GM23248 (cell line): Measurements from ENCODE around the gene MYT1. TPM values are rescaled to one million over a fixed set of nuclear protein-coding genes. Genes with fewer than 3 reads are reported as not detected.
A peak's percentile ranks its signal among the peaks of the same experiment; 100 is the strongest.

Experiments used
- DNase-seq: peaks from one replicate; pipeline ENCODE4 v3.0.0-alpha.2; 2015
- H2AFZ ChIP-seq: fragments of 200-600 bp; sonication (generic); 2 replicates; pipeline ENCODE4 v1.6.1; 2016; ENCODE audit warnings: antibody characterized with exemption
- H3F3A ChIP-seq: fragments of 200-600 bp; sonication (generic); 2 replicates; pipeline ENCODE4 v1.6.1; 2016; ENCODE audit warnings: mild to moderate bottlenecking, antibody characterized with exemption, mixed run types; ENCODE audit not compliant: insufficient read depth
- H3K27ac ChIP-seq: fragments of 200-600 bp; sonication (generic); 2 replicates; pipeline ENCODE4 v1.5.1; 2016; ENCODE audit warnings: mild to moderate bottlenecking
- H3K27me3 ChIP-seq: fragments of 200-600 bp; sonication (generic); replicated peaks from 2 replicates; pipeline ENCODE4 v1.6.1; 2016; ENCODE audit warnings: mild to moderate bottlenecking; ENCODE audit not compliant: insufficient read depth
- H3K36me3 ChIP-seq: fragments of 200-600 bp; sonication (generic); 2 replicates; pipeline ENCODE4 v1.6.1; 2016; ENCODE audit warnings: low read depth, mild to moderate bottlenecking
- H3K4me1 ChIP-seq: fragments of 200-600 bp; sonication (generic); 2 replicates; pipeline ENCODE4 v1.6.1; 2016; ENCODE audit warnings: mild to moderate bottlenecking; ENCODE audit not compliant: insufficient read depth
- H3K4me2 ChIP-seq: fragments of 200-600 bp; sonication (generic); one replicate; pipeline ENCODE4 v1.6.1; 2016; ENCODE audit warnings: mild to moderate bottlenecking; ENCODE audit not compliant: unreplicated experiment
- H3K4me3 ChIP-seq: fragments of 200-600 bp; sonication (generic); 2 replicates; pipeline ENCODE4 v1.5.1; 2016; ENCODE audit warnings: mild to moderate bottlenecking
- H3K79me2 ChIP-seq: fragments of 200-600 bp; sonication (generic); 2 replicates; pipeline ENCODE4 v1.6.1; 2016; ENCODE audit warnings: mild to moderate bottlenecking; ENCODE audit not compliant: insufficient read depth
- H3K9ac ChIP-seq: fragments of 200-600 bp; sonication (generic); 2 replicates; pipeline ENCODE4 v1.6.1; 2016; ENCODE audit warnings: mild to moderate bottlenecking
- H3K9me2 ChIP-seq: fragments of 200-600 bp; sonication (generic); 2 replicates; pipeline ENCODE4 v1.6.1; 2016; ENCODE audit warnings: mixed run types, mild to moderate bottlenecking, moderate library complexity; ENCODE audit not compliant: insufficient read depth
- H3K9me3 ChIP-seq: fragments of 200-600 bp; sonication (generic); one replicate; pipeline ENCODE4 v1.6.1; 2017; ENCODE audit warnings: low read depth
- H4K20me1 ChIP-seq: fragments of 200-600 bp; sonication (generic); 2 replicates; pipeline ENCODE4 v1.6.0; 2016; ENCODE audit not compliant: insufficient read depth
- EZH2 ChIP-seq: fragments of 200-600 bp; sonication (generic); IDR thresholded peaks from 2 replicates; pipeline ENCODE4 v1.6.1; 2018; ENCODE audit warnings: antibody characterized with exemption, mild to moderate bottlenecking; ENCODE audit not compliant: insufficient read depth, poor library complexity, severe bottlenecking
- EZH2phosphoT487 ChIP-seq: fragments of 200-600 bp; sonication (generic); IDR thresholded peaks from 2 replicates; pipeline ENCODE4 v1.6.1; 2018; ENCODE audit warnings: antibody characterized with exemption, moderate library complexity, mild to moderate bottlenecking, low read depth; ENCODE audit not compliant: insufficient read depth
- WGBS, 2 experiments: methylation state at CpG; one replicate each; pipeline ENCODE4 v1.1.6; 2015 to 2017; ENCODE audit warnings: low lambda C conversion rate in 2 of 2, low coverage in 1 of 2; ENCODE audit errors: missing lambda C conversion rate in 2 of 2; 5-methylcytosine and 5-hydroxymethylcytosine counted together
- in situ Hi-C: fragments of 300-500 bp; cut with MboI; formaldehyde crosslinking; loops from 2 replicates; pipeline ENCODE4 v1.15.0; 2020
- polyA plus RNA-seq: library from polyadenylated mRNA; unstranded; fragments of >200 nt; fragmentation: Nextera tagmentation; extraction: Ambion mirVana; gene quantifications from 2 replicates; pipeline ENCODE4 v1.2.1, GENCODE V29; 2016
- total RNA-seq: library from RNA; depleted of rRNA; stranded (reverse); fragments of >200 nt; shearing (Covaris generic); gene quantifications from 2 replicates; pipeline ENCODE4 v1.2.3, GENCODE V29; 2014

Gene MYT1
- total and polyA plus RNA-seq, 2 experiments from 2014 or later = not detected

DNA sequence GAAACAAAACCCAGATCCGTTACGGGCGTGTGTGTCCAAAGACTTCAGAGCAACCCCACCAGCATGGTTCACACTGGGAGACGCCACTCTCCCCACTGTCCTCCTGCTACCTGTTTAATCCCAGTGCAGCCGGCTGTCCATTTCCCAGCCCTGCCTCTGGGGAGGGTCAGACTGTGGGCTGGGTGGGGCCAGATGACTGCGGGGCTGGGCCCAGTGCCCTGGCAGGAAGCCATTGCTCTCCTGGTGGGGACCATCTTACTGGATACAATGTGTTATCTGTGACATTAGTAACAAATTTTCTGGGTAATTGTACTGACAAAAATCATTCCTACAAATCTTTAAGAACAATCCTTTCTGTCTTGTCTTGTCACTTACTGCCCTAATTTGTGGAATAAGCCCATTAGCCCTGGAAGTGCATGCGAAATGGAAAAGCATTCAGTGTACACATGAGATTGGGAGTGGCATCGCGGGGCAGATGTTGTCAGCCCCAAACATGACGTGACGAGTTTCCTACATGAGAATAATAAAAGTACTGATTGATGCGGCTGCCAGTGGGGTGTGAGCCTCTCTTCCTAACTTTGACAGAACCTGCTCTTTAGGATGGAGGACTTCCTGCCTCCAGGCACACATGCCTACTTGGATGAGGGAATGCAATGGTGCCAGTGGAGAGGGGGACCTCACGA lies 53.4 kb downstream of the MYT1 start:
- TF ChIP-seq EZH2 = no peak
- TF ChIP-seq EZH2phosphoT487 = no peak
- in situ Hi-C loops = no loop called here
- Histone ChIP-seq H3K79me2 (no peaks in the 10 kb centered on the region), H3F3A (no peaks in the 10 kb centered on the region), H3K9me2 (no peaks in the 10 kb centered on the region), H4K20me1 (no peaks in the 10 kb centered on the region), H3K36me3 (no peaks in the 10 kb centered on the region), H3K27me3 (peaks cover 36% of the 10 kb centered on the region), H3K4me2 (no peak overlapping the region), H2AFZ (no peak overlapping the region), H3K4me3 (no peak overlapping the region), H3K4me1 (no peaks in the 10 kb centered on the region), H3K9ac (no peak overlapping the region), H3K27ac (no peak overlapping the region), H3K9me3 (no peaks in the 10 kb centered on the region)
- WGBS, 2 experiments = 24% methylated on average over 13 of the region's 13 CpGs
- DNase-seq = no peak

DNA sequence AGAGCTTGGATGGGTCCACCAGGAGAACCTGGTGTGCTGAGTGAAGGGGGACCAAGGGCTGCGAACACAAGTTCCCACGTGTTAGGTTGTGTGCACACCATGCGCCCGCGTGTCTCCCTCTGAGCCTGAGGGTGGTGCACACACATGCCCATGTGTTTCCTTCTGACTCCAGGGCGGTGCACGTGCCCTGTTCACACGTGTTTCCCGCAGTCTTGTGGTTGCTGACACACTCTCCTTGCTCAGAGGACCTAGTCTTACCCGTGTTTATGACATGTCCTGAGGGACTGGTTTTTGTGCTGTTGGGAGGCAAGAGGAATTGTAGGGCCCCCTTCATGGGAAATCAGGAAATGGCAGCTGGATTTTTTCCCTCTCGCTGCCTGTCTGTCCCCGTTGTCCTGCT lies 55.0 kb downstream of the MYT1 start:
- Histone ChIP-seq H3F3A (no peaks in the 10 kb centered on the region), H4K20me1 (no peaks in the 10 kb centered on the region), H3K27me3 (peaks cover 36% of the 10 kb centered on the region), H3K9me3 (no peaks in the 10 kb centered on the region), H3K4me1 (peaks cover 10% of the 10 kb centered on the region), H3K9ac (no peak overlapping the region), H3K79me2 (no peaks in the 10 kb centered on the region), H3K4me3 (no peak overlapping the region), H2AFZ (no peak overlapping the region), H3K4me2 (no peak overlapping the region), H3K9me2 (no peaks in the 10 kb centered on the region), H3K27ac (no peak overlapping the region), H3K36me3 (no peaks in the 10 kb centered on the region)
- in situ Hi-C loops = no loop called here
- WGBS, 2 experiments = 36 to 45% methylated on average over 12 of the region's 12 CpGs
- TF ChIP-seq EZH2phosphoT487 = no peak
- TF ChIP-seq EZH2 = no peak
- peak; percentile 64 for DNase-seq

DNA sequence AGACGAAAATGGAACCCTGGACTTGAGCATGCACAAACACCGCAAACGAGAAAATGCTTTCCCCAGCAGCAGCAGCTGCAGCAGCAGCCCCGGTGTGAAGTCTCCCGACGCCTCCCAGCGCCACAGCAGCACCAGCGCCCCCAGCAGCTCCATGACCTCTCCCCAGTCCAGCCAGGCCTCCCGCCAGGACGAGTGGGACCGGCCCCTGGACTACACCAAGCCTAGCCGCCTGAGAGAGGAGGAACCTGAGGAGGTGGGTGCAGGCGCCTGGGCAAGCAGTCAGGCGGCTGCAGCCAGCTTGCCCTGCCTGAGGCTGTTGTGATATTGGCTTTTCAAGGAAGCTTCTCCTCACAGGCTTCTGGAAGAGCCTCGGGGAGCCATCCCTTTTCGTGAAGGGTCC lies 55.5 kb downstream of the MYT1 start:
- WGBS, 2 experiments = 37 to 40% methylated on average over 16 of the region's 16 CpGs
- Histone ChIP-seq H3K4me2 (no peak overlapping the region), H3K27me3 (peaks cover 36% of the 10 kb centered on the region), H3F3A (peaks cover 3% of the 10 kb centered on the region), H3K4me1 (peaks cover 13% of the 10 kb centered on the region), H3K4me3 (no peak overlapping the region), H3K27ac (no peak overlapping the region), H3K36me3 (no peaks in the 10 kb centered on the region), H2AFZ (no peak overlapping the region), H4K20me1 (no peaks in the 10 kb centered on the region), H3K9me2 (no peaks in the 10 kb centered on the region), H3K9me3 (no peaks in the 10 kb centered on the region), H3K79me2 (no peaks in the 10 kb centered on the region), H3K9ac (no peak overlapping the region)
- in situ Hi-C loops = no loop called here
- no peak for DNase-seq
- no peak for TF ChIP-seq EZH2
- no peak for TF ChIP-seq EZH2phosphoT487

DNA sequence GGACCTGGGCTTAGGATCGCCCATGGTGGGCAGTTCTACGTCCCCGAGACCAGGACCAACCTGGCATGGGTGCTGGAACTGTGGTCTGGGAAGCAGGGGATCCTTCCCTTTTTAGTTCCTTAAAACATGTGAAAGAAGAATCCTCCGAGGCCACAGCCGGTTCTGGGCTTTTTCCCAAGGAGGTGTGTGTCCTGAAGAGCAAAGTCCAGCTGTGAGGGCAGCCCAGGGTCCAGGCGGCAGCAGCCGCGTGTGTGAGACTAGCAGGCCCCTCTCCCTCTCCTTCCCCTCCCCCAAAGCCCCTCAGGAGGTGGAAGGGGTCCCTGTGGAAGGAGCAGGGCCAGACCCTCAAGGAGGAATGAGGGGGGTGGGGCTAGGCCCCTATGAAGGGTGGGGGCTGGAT lies 56.2 kb downstream of the MYT1 start:
- no peak overlapping the region for H3K9ac ChIP-seq
- H3K36me3 ChIP-seq = no peaks in the 10 kb centered on the region
- no peaks in the 10 kb centered on the region for H3K9me2 ChIP-seq
- H3F3A ChIP-seq = peaks cover 8% of the 10 kb centered on the region
- H4K20me1 ChIP-seq = no peaks in the 10 kb centered on the region
- in situ Hi-C loops = no loop called here
- DNase-seq = no peak
- TF ChIP-seq EZH2 (no peak), EZH2phosphoT487 (no peak)
- no peak overlapping the region for H2AFZ ChIP-seq
- peaks cover 36% of the 10 kb centered on the region for H3K27me3 ChIP-seq
- H3K4me1 ChIP-seq = peaks cover 18% of the 10 kb centered on the region
- WGBS, 2 experiments = 60 to 63% methylated on average over 5 to 8 of the region's 8 CpGs
- H3K27ac ChIP-seq = no peak overlapping the region
- no peak overlapping the region for H3K4me2 ChIP-seq
- H3K4me3 ChIP-seq = no peak overlapping the region
- H3K9me3 ChIP-seq = no peaks in the 10 kb centered on the region
- H3K79me2 ChIP-seq = no peaks in the 10 kb centered on the region
